Psoas muscle (tissue), 8 donors: ENCODE data around the gene RASSF1. TPM values are rescaled to one million over a fixed set of nuclear protein-coding genes. Genes with fewer than 3 reads are reported as not detected.
A peak's percentile ranks its signal among the peaks of the same experiment; 100 is the strongest.

Experiments used
- ATAC-seq, 4 donors: fragments of 200-7000 bp; cut with Tn5 transposase; one replicate each; pipeline ENCODE4 v1.9.1; 2020; ENCODE audit warnings: moderate library complexity in 3 of 4, mild to moderate bottlenecking in 2 of 4
- DNase-seq, 2 donors: peaks; one replicate each; pipeline ENCODE4 v3.0.0-alpha.2; 2020
- H3K27ac ChIP-seq: fragments of 200-600 bp; one replicate; pipeline ENCODE4 v1.8.0; 2022
- H3K27me3 ChIP-seq, 3 donors: fragments of 200-600 bp in 1 of 3; one replicate each; pipeline versions ENCODE4 v1.6.1 to v1.8.0; 2013 to 2022; ENCODE audit warnings: low read length in 2 of 3, mild to moderate bottlenecking in 2 of 3, moderate library complexity in 1 of 3; ENCODE audit not compliant: insufficient read depth in 3 of 3
- H3K36me3 ChIP-seq, 2 donors: fragments of 200-600 bp in 1 of 2; one replicate each; pipeline versions ENCODE4 v1.6.1 to v1.8.0; 2013 to 2022; ENCODE audit warnings: low read depth in 1 of 2, mild to moderate bottlenecking in 1 of 2, moderate library complexity in 1 of 2; ENCODE audit not compliant: insufficient read depth in 1 of 2
- H3K4me1 ChIP-seq: fragments of 200-600 bp; one replicate; pipeline ENCODE4 v1.8.0; 2022
- H3K4me3 ChIP-seq: fragments of 200-600 bp; one replicate; pipeline ENCODE4 v1.8.0; 2022; ENCODE audit warnings: mild to moderate bottlenecking
- H3K9me3 ChIP-seq: fragments of 200-600 bp; one replicate; pipeline ENCODE4 v1.8.0; 2022
- WGBS, 3 donors: extraction: QIAGEN DNeasy Blood & Tissue Kit; methylation state at CpG; one replicate each; pipeline versions ENCODE4 v1.1.6 to v1.1.7; 2013; 5-methylcytosine and 5-hydroxymethylcytosine counted together
- intact Hi-C, 2 donors: fragments of 100-400 bp; cut with DNase I; formaldehyde crosslinking; loops; one replicate each; pipeline versions ENCODE4 v1.11.0 to v1.14.2; 2022
- polyA plus RNA-seq, 3 donors: library from polyadenylated mRNA; stranded (reverse); fragments of 200-250 nt; gene quantifications; one replicate each; pipeline ENCODE4 v1.2.3, GENCODE V29; 2013
- total RNA-seq, 4 donors: library from RNA; stranded (reverse); fragmentation: NEBNext Ultra II Directional in 2 of 4; extraction: Animal tissue kit (Norgen Biotek cat#: 25700) in 2 of 4; gene quantifications; one replicate each; pipeline versions ENCODE4 v1.2.1 to v1.2.4, GENCODE V29; 2021 to 2023
- TF ChIP-seq, protein P1 (sequence below): fragments of 200-600 bp; IDR thresholded peaks from one replicate; pipeline ENCODE4 v1.8.0; 2022; ENCODE audit warnings: antibody characterized with exemption
- donor health status: healthy with polysubstance abuse.
- donor health status: DM: no; HTN: no; CAD: no; lungs with moderate emphysema.
- donor health status: Bipolar disorder and iron deficiency.
- donor health status: healthy.
- donor health status: DM: yes; HTN: yes; CAD: no.
- donor health status: DM: no; HTN: no; CAD: no.
- donor health status: DM: no; HTN: no; CAD: no.
- donor health status: DM: yes; HTN: yes; CAD: no.

The RASSF1 gene
- total and polyA plus RNA-seq, 7 donors: 10.1 to 84.5 (median 24.2) TPM

DNA sequence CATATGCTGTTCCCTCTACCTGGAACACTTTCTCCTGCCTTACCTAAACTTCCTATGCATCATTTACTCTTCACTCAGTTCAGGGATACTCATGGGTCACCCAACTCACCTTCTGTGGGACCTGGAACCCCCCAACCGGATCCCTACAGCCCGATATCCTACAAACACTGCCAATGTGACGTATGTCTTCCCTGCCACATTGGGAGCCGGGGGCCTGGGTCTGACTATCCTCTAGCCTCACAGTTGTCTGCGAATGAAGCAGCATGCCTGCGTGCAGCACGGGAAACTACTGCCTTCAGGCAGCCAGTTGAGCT lies 9.5 kb upstream of the RASSF1 start:
- intact Hi-C loops: no loop called here
- peaks cover 39% of the 10 kb centered on the region for H3K4me1 ChIP-seq
- TF ChIP-seq, protein P1, sequence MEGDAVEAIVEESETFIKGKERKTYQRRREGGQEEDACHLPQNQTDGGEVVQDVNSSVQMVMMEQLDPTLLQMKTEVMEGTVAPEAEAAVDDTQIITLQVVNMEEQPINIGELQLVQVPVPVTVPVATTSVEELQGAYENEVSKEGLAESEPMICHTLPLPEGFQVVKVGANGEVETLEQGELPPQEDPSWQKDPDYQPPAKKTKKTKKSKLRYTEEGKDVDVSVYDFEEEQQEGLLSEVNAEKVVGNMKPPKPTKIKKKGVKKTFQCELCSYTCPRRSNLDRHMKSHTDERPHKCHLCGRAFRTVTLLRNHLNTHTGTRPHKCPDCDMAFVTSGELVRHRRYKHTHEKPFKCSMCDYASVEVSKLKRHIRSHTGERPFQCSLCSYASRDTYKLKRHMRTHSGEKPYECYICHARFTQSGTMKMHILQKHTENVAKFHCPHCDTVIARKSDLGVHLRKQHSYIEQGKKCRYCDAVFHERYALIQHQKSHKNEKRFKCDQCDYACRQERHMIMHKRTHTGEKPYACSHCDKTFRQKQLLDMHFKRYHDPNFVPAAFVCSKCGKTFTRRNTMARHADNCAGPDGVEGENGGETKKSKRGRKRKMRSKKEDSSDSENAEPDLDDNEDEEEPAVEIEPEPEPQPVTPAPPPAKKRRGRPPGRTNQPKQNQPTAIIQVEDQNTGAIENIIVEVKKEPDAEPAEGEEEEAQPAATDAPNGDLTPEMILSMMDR: no peak
- peaks cover 5 to 45% of the 10 kb centered on the region in 2 donors for H3K36me3 ChIP-seq
- peak overlapping the region; percentile 92 for H3K4me3 ChIP-seq
- ATAC-seq (no peak), DNase-seq (no peak)
- WGBS, 3 donors: 2 to 6% (median 2%) methylated on average over 7 of the region's 7 CpGs
- H3K27me3 ChIP-seq: no peaks in the 10 kb centered on the region
- H3K27ac ChIP-seq: peak overlapping the region; percentile 97
- no peaks in the 10 kb centered on the region for H3K9me3 ChIP-seq

DNA sequence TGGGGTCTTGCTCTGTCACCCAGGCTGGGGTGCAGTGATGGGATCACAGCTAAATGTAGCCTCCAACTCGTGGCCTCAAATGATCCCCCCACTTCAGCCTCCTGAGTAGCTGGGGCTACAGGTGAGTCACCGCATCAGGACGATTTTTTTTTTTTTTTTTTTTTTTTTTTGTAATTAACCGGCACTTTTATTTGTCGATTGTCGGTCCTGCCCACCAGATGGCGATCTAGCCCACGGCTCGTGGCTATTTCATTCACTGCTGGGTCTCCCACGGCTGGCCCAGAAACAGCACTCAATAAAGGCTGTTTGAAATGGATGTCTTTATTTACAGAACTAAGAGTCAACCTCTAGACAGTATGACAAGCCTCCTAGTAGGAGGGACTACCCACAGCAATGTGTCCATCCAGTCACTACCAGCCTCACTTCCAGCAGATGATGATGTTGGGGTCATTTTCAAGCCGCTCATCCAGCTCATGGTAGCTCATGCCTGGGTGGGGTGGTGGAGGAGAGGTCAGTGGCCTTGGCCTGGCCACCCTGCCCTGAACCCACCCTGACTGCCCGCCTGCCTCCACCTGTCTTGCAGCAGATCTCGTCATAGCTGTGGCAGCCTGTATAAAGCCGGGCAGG lies 6.7 kb upstream of the RASSF1 start:
- H3K27me3 ChIP-seq: no peaks in the 10 kb centered on the region
- ATAC-seq (peak in 1 of 4 donors; percentile 10), DNase-seq (peak; percentile 69 to 83)
- intact Hi-C loops: loop anchor here in 1 of 2 donors (2.0 kb wide), 1 partner anchor 196 kb away; no protein-coding TSS in a partner anchor
- H3K27ac ChIP-seq: no peak overlapping the region
- TF ChIP-seq, protein P1: peak; percentile 61
- H3K36me3 ChIP-seq: peaks cover 0 to 19% of the 10 kb centered on the region in 2 donors
- no peak overlapping the region for H3K4me3 ChIP-seq
- H3K4me1 ChIP-seq: peaks cover 27% of the 10 kb centered on the region
- H3K9me3 ChIP-seq: no peaks in the 10 kb centered on the region
- WGBS, 3 donors: 25 to 29% (median 28%) methylated on average over 14 of the region's 14 CpGs

DNA sequence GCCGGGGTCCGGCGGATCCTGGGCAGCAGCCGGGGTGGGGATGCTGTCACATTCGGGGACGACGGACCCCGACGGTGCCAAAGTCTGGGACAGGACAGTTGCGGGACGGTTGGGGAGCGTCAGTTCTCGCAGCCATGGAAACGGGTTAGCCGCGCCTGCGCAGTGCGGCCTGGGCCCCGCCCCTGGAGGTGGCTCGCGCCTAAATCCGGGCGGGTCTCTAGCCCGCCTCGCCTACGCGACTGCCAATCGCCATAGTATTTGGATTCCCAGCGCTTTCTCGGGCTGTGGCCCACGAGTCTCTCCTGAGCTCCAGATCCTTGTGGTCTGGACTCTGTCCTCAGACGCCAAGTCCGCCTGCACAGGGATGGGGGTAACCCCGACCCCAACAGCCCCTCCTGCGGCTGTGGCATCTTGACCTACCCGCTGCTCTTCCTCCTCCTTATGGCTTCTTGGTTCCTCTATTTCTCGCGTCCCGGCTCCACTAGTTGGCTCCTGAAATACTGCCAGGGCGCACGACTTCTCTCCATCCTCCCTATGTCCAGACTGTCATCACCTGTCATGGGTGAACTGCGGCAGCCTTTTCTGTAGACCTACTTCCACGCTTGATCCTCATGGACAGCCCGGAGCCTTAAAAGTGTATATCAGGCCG lies 5.1 kb upstream of the RASSF1 start, which contains the start of gene ZMYND10:
ZMYND10 (minus strand) TSS at position 147 of the 649 bp plus-strand sequence. CDS start 153 bp downstream, outside the sequence.
- Histone ChIP-seq H3K4me1 (peaks cover 21% of the 10 kb centered on the region), H3K9me3 (no peaks in the 10 kb centered on the region), H3K27ac (no peak within 1 kb of the TSS), H3K27me3 (no peaks in the 10 kb centered on the region), H3K36me3 (peaks cover 0 to 19% of the 10 kb centered on the region in 2 donors), H3K4me3 (peak within 1 kb of the TSS; percentile 44)
- no peak for ATAC-seq
- peak; percentile 71 to 81 for DNase-seq
- intact Hi-C loops: loop anchor here in 1 of 2 donors (2.0 kb wide), 1 partner anchor 197 kb away; no protein-coding TSS in a partner anchor
- WGBS, 3 donors: 16 to 20% (median 17%) methylated on average over 45 of the region's 45 CpGs
- TF ChIP-seq, protein P1: no peak

DNA sequence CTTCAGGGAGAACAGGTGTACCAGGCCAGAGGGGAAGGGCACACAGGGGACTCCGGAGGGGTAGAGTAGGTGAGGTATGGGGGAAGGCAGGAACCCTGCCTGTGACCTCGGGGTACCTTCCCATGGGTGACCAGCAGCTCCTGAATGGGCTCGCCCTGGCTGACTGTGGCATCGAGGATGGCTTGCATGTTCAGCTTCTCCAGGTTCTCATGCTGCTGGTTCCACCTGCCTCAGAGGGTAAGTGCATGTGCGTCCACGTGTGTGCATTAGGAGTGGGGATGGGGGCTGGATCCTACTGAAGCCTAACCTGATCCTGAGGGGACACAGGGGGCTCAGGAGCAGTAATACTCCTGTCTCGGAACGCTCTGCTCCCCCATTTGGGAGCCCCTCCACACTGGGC lies 4.4 kb upstream of the RASSF1 start:
- TF ChIP-seq, protein P1: no peak
- H3K27ac ChIP-seq: no peak overlapping the region
- H3K4me3 ChIP-seq: peak overlapping the region; percentile 44
- H3K4me1 ChIP-seq: peaks cover 25% of the 10 kb centered on the region
- no peak for DNase-seq
- H3K9me3 ChIP-seq: no peaks in the 10 kb centered on the region
- H3K36me3 ChIP-seq: peaks cover 0 to 19% of the 10 kb centered on the region in 2 donors
- WGBS, 3 donors: 78 to 90% (median 80%) methylated on average over 8 of the region's 8 CpGs
- ATAC-seq: no peak
- intact Hi-C loops: no loop called here
- H3K27me3 ChIP-seq: no peaks in the 10 kb centered on the region
